A673 (cell line): ENCODE data around the gene TNFSF9. TPM values are rescaled to one million over a fixed set of nuclear protein-coding genes. Genes with fewer than 3 reads are reported as not detected.
A peak's percentile ranks its signal among the peaks of the same experiment; 100 is the strongest.
"Not testable (repeated sequence)": the region's sequence is repeated elsewhere in the genome, so short reads cannot be mapped to it uniquely, and the experiment has no call there.

Experiments
- BruUV-seq: library from RNA; stranded (reverse); fragments of 400-500 nt; replicated peaks from 2 replicates; lab custom pipeline; 2021; lab: Mats Ljungman, UMichigan
- CTCF ChIA-PET: fragments of 300-600 bp; sonication (Branson Sonifier 250); formaldehyde crosslinking; loops from one replicate; lab custom pipeline; 2022; ENCODE audit warnings: antibody characterized with exemption; lab: Charles Lee
- POLR2A ChIA-PET: fragments of 300-600 bp; sonication (Branson Sonifier 250); formaldehyde crosslinking; loops from one replicate; lab custom pipeline; 2022; ENCODE audit warnings: antibody characterized with exemption; ENCODE audit not compliant: low non-redundant PET; lab: Charles Lee
- DNase-seq: peaks from one replicate; pipeline ENCODE4 v3.0.0-alpha.2; 2015; ENCODE audit warnings: low spot score
- H3K27ac ChIP-seq: fragments of 200-600 bp; sonication (generic); 2 replicates; pipeline ENCODE4 v1.5.1; 2016; ENCODE audit warnings: mixed run types, low read depth, mild to moderate bottlenecking, mixed read lengths, antibody characterized with exemption, low read length; ENCODE audit not compliant: poor library complexity, severe bottlenecking
- H3K27me3 ChIP-seq: fragments of 200-600 bp; sonication (generic); replicated peaks from 2 replicates; pipeline ENCODE4 v1.6.1; 2017; ENCODE audit warnings: mixed run types, low read depth, mild to moderate bottlenecking, mixed read lengths, antibody characterized with exemption, low read length; ENCODE audit not compliant: insufficient read depth, poor library complexity
- H3K36me3 ChIP-seq: fragments of 200-600 bp; sonication (generic); 2 replicates; pipeline ENCODE4 v1.6.1; 2016; ENCODE audit warnings: mixed run types, mild to moderate bottlenecking, mixed read lengths, antibody characterized with exemption, low read length; ENCODE audit not compliant: insufficient read depth, poor library complexity, severe bottlenecking
- H3K4me1 ChIP-seq: fragments of 200-600 bp; sonication (generic); 2 replicates; pipeline ENCODE4 v1.6.1; 2017; ENCODE audit warnings: mixed run types, mild to moderate bottlenecking, mixed read lengths, antibody characterized with exemption, low read length; ENCODE audit not compliant: insufficient read depth, poor library complexity, severe bottlenecking
- H3K4me3 ChIP-seq: fragments of 200-600 bp; sonication (generic); 2 replicates; pipeline ENCODE4 v1.5.1; 2016; ENCODE audit warnings: low read depth, mixed run types, mild to moderate bottlenecking, mixed read lengths, low read length; ENCODE audit not compliant: poor library complexity, severe bottlenecking
- H3K9me3 ChIP-seq: fragments of 200-600 bp; sonication (generic); 2 replicates; pipeline ENCODE4 v1.6.1; 2016; ENCODE audit warnings: mixed run types, low read depth, mild to moderate bottlenecking, mixed read lengths, antibody characterized with exemption, low read length; ENCODE audit not compliant: poor library complexity, severe bottlenecking
- CTCF ChIP-seq: fragments of 300-800, 200-600 bp; sonication (generic); conservative IDR thresholded peaks from 2 replicates; pipeline ENCODE4 v1.5.1; 2017; ENCODE audit warnings: low read depth, mild to moderate bottlenecking, antibody characterized with exemption, low read length, moderate library complexity, mixed read lengths
- EZH2 ChIP-seq: fragments of 200-600 bp; sonication (generic); IDR thresholded peaks from 2 replicates; pipeline ENCODE4 v1.6.1; 2017; ENCODE audit warnings: borderline replicate concordance, low read depth, mild to moderate bottlenecking, mixed read lengths, antibody characterized with exemption, low read length; ENCODE audit not compliant: poor library complexity, severe bottlenecking
- intact Hi-C: fragments of 100-400 bp; cut with micrococcal nuclease; formaldehyde crosslinking; loops from one replicate; pipeline ENCODE4 v1.10.0; 2022; ENCODE audit not compliant: unreplicated experiment
- total RNA-seq: library from RNA; stranded (reverse); gene quantifications from 2 replicates; pipeline ENCODE4 v1.2.3, GENCODE V29; 2021

The TNFSF9 gene
- total RNA-seq, 1 experiment from 2014 or later, result 11.1 TPM

GRCh38 chr19:6556480-6557195, 25.8 kb downstream of the TNFSF9 start:
- intact Hi-C loops, result no loop called here
- ChIA-PET CTCF (no interaction called here), POLR2A (no interaction called here)
- Histone ChIP-seq H3K27me3 (no peaks in the 10 kb centered on the region), H3K4me3 (no peak overlapping the region), H3K4me1 (no peaks in the 10 kb centered on the region), H3K36me3 (no peaks in the 10 kb centered on the region), H3K9me3 (no peaks in the 10 kb centered on the region), H3K27ac (no peak overlapping the region)
- TF ChIP-seq CTCF, result no peak
- TF ChIP-seq EZH2, result no peak
- BruUV-seq, result no TSS peak
- no peak for DNase-seq

- H3K36me3 ChIP-seq, POLR2A ChIA-PET, DNase-seq, H3K27me3 ChIP-seq, H3K4me3 ChIP-seq, BruUV-seq, H3K9me3 ChIP-seq, H3K4me1 ChIP-seq, intact Hi-C loops, CTCF ChIA-PET, H3K27ac ChIP-seq: not testable (repeated sequence)
- peak; percentile 23; the same call in 1 of the 2 replicates for TF ChIP-seq CTCF
These were observed 31.6 kb downstream of the TNFSF9 start for GRCh38 chr19:6562437-6562836.

- Histone ChIP-seq H3K27me3 (no peaks in the 10 kb centered on the region), H3K9me3 (no peaks in the 10 kb centered on the region), H3K36me3 (no peaks in the 10 kb centered on the region), H3K27ac (no peak overlapping the region), H3K4me3 (no peak overlapping the region), H3K4me1 (no peaks in the 10 kb centered on the region)
- CTCF ChIA-PET, result interaction anchor here (0.5 to 0.6 kb wide), 2 partner anchors 14 to 299 kb away, joined by 5 read pairs; no protein-coding TSS in a partner anchor
- DNase-seq, result peak; percentile 54
- TF ChIP-seq EZH2 (no peak), CTCF (no peak)
- no TSS peak for BruUV-seq
- intact Hi-C loops, result no loop called here
- POLR2A ChIA-PET, result no interaction called here
These were observed 33.6 kb downstream of the TNFSF9 start for GRCh38 chr19:6564393-6564792.

GRCh38 chr19:6566727-6567126, 35.9 kb downstream of the TNFSF9 start:
- H3K4me3 ChIP-seq, DNase-seq, intact Hi-C loops, POLR2A ChIA-PET, H3K27me3 ChIP-seq, H3K36me3 ChIP-seq, H3K9me3 ChIP-seq, H3K27ac ChIP-seq, H3K4me1 ChIP-seq, CTCF ChIA-PET, BruUV-seq: not testable (repeated sequence)
